Fibroblast of villous mesenchyme (primary cell): ENCODE measurements around the gene DHRSX. TPM values are rescaled to one million over a fixed set of nuclear protein-coding genes. Genes with fewer than 3 reads are reported as not detected.

ENCODE experiments used
- DNase-seq: peaks from one replicate; pipeline ENCODE4 v3.0.0-alpha.2; 2010; ENCODE audit warnings: low read depth
- H3K4me3 ChIP-seq: 2 replicates; pipeline ENCODE4 v1.5.1; 2011; ENCODE audit warnings: low read depth, mild to moderate bottlenecking, low read length
- total RNA-seq: library from RNA; depleted of rRNA; stranded (reverse); fragments of >200 nt; gene quantifications from 2 replicates; pipeline ENCODE4 v1.2.3, GENCODE V29; 2012
- TF ChIP-seq, protein P1 (sequence below): IDR thresholded peaks from 2 replicates; pipeline ENCODE4 v1.5.1; 2012; ENCODE audit warnings: low read depth, mild to moderate bottlenecking, low read length; ENCODE audit not compliant: insufficient read depth

DHRSX gene
- total RNA-seq, 1 donor: 24.6 TPM

DNA sequence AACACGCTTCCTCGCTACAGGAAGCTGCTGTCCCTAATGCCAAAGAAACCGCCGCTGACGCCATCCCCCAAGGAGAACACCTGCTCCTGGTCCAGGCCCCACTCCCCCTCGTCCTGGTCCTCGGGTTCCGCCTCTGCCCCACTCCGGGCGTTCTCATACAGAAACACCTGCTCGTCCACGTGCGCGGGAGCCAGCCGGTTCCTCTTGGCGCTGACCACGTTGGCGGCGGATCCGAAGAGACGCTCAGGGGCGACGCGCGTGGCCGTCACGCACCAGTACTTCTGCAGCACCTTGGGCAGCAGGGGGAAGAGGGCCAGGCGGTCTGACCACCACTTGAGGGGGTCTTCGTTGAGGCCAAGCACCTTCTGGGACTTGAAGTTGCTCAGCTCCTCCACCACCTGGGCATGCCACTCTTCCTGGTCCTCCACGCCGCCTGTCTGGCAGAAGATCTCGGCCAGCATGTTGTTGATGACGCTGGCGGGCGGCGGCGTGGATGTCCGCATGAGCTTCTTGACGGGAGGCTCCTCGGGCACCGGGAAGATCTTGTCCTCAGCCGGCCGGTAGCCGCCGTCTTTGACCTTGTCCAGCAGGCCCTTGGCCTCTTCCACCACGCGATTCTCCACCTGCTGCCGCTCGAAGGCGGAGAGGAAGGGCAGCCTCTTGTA, 12.0 kb downstream of the DHRSX start:
- H3K4me3 ChIP-seq: no peak overlapping the region
- TF ChIP-seq, protein P1, sequence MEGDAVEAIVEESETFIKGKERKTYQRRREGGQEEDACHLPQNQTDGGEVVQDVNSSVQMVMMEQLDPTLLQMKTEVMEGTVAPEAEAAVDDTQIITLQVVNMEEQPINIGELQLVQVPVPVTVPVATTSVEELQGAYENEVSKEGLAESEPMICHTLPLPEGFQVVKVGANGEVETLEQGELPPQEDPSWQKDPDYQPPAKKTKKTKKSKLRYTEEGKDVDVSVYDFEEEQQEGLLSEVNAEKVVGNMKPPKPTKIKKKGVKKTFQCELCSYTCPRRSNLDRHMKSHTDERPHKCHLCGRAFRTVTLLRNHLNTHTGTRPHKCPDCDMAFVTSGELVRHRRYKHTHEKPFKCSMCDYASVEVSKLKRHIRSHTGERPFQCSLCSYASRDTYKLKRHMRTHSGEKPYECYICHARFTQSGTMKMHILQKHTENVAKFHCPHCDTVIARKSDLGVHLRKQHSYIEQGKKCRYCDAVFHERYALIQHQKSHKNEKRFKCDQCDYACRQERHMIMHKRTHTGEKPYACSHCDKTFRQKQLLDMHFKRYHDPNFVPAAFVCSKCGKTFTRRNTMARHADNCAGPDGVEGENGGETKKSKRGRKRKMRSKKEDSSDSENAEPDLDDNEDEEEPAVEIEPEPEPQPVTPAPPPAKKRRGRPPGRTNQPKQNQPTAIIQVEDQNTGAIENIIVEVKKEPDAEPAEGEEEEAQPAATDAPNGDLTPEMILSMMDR: no peak
- DNase-seq: no peak

DNA sequence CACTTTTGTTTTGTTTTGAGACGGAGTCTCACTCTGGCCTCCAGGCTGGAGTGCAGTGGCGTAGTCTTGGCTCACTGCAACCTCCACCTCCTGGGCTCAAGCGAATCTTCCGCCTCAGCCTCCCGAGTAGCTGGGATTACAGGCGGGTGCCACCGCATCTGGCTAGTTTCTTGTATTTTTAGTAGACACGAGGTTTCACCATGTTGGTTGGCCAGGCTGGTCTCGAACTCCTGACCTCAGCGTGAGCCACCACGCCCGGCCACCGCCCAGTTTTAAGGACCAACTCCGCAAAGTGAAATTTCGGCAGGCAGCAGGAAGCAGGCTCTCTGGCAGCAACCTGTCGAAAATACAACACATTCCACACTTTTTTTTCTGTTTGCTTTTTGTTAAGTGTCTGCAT, 13.4 kb downstream of the DHRSX start:
- H3K4me3 ChIP-seq: no peak overlapping the region
- TF ChIP-seq, protein P1: no peak
- DNase-seq: no peak

DNA sequence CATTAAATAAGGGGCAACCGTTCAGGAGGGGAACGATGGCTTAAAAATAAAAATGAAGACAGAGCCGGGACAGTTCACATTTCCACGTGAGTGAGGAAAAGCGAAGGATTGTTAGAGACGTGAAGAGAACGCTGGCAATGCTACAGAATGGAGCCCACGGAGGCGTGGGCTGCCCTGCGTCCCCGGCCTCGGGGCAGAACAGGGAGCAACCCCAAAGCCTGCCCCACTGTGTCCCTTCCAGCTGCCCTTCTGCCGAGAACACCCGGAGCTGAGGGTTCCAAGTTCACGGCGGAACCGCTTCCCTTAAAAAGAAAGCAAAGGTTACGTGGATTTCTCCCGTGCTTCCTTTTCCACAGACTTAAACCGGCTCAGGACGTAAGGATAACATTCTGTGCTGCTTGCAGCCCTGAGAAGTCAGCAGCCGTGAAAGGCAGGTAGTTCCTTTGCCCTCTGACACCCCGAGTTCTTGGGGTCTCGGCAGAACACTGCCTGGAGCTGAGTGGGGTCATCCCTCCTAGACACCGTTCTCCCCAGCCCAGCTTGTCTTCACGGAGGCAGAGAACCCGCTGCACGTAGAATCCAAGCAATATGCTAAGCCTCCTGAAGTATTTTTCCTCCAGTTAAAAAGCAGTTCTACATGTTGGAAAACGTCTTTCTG, 14.2 kb downstream of the DHRSX start:
- DNase-seq: no peak
- no peak overlapping the region for H3K4me3 ChIP-seq
- TF ChIP-seq, protein P1: no peak

DNA sequence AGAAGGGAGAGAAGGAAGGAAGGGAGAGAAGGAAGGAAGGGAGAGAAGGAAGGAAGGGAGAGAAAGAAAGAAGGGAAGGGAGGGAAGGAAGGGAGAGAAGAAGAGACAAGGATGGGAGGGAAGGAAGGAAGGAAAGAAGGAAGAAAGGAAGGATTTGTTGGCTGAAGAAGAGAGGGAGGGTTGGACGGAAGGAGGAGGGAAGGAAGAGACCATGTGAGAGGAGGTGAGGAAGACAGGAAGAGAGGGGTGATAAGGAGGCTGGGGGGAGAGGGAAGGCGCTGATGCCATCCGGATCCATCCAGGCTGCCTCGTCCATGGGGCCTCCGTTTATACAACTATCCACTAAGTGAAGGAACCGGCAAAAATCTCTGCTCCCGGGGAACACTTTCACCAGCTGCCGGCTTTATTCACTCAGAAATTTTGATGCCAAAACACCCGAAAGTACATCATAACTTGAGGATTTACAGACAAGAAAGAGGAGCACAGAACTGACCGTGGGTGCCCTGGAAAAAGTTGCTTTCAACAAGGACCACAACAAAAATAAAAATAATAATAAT, 14.9 kb downstream of the DHRSX start:
- no peak for DNase-seq
- TF ChIP-seq, protein P1: no peak
- H3K4me3 ChIP-seq: no peak overlapping the region

DNA sequence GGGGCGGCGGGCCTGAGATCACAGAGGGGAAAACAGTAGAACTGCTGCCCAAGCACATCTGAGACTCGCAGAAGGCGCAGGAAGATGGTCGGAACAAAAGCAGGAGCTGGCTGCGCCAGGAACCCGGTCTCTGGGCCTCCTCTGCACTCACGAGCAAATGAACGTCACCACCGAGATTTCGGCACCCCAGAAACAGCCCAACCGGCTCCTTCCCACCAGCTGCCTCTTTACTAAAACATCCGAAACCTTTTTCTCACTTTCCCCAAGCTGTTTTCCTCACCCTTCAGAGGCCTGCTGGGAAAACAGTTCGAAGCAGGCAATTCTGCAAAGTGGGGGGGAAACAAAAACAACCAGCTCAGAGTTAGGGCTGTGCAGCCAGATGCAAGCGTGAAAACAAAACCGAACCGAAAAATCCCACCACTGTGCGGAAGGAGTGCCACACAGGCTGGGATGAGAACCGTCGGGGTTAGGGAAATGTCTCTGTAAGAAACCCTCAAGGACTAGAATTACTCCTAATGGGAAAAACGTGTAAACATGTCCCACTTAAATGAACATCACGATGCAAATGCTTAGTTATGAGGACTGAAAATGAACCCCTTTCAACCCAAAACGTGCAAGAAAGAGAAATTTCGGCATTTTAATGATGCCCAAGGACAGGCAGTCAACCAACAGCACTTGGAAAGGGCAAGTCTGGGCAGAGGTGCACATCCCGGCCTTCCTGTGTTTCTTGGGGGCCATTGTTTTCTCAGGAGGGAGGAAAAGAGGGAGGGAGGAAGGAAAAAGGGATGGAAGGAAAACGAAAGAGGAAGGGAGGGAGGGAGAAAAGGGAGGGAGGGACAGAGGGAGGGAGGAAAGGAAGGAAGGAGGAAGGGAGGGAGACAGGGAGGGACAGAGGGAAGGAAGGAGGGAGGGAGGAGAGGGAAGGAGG, 15.8 kb downstream of the DHRSX start:
- H3K4me3 ChIP-seq: no peak overlapping the region
- peak; percentile 69 for DNase-seq
- TF ChIP-seq, protein P1: no peak

DNA sequence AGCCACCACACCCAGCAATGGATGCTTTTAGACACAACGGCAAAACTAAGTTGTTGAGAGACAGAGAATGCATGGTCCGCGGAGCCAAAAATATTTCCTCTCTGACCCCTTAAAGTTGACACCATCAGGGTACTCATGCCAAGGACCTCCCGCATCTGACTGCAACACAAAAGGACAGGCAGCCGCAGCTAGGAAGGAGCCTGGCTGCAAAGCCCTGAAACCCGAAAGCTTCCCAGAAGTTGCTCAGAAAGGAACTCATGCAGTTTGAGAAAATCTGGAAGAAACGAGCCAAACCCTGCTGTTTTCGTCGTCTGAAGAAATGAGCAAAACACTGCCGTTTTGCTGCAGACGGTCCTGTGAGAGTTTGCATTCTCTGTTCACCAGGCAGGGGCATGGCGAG, 16.5 kb downstream of the DHRSX start:
- TF ChIP-seq, protein P1: no peak
- no peak overlapping the region for H3K4me3 ChIP-seq
- DNase-seq: no peak
